ENCODE data around the gene JAG2.

Gene JAG2

DNA sequence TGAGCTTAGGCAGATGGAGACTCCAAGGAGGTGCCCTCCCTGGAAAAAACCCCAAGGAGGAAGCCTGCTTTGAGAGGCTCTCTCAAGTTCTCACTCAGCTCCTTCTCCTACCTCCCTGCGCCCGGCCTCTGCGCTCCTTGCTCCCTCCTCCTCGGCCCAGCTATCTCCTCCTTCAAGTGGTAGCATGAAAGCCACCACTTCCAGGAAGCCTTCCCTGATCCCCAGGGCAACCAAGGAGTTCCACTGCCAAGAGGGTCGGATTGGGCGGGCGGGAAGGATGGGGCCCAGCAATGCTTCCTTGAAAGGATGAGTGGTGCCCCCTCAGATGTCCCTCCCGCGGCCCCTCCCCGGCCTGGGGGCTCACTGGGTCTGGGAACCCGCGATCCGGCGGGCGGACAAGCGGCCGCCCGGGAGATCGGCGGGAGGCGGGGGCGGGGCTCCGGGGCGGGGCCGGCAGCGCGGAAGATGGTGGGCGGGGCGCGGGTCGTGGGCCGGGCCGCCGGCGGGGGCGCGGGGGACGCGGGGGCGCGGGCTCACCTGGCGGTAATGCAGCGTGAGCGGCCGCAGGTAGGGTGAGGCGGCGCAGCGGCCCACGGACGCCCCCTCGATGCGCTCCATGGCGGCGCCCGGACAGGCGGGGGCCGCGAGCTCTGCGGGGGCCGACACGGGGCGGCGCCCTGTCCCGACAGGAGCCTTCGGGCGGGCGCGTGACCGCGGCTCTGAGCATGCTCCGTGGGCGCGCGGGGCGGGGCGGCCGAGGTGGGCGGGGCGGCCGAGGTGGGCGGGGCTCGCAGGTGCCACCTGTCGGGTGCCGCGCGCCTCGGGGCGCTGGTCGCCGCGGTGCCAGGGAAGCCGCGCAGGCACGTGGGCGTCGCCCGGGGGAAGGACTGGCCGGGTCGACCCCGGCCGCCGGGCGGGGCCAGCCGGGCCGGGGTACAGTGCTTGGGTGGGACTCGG is 12.3 kb upstream of the JAG2 start, which contains the start of gene NUDT14:
Gene NUDT14, minus strand, starts transcription at position 721 of the 957 bp plus-strand sequence. Its CDS starts 103 bp downstream, at position 618.
- DNase-seq = peak; percentile 72

DNA sequence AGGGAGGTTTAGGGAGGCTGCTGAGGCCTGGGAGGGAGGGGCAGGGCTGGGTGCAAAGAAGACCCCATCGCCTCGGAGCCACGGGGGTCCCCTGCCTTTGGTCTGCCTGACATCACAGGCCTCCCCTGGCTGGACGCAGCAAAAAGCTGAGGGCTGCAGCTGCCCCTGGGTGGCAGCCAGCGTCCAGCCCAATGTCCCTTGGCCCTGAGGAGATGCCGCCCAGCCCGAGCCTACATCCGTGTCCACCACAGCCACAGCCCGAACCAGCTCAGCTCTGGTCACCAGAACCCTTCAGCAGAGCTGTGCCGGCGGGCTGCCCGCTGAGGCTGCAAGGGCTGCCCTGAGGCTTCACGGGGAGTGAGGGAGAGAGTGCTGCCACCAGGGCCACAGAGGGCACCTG is 10.6 kb upstream of the JAG2 start:
- no peak for DNase-seq

- DNase-seq = no peak
These were observed 10.2 kb upstream of the JAG2 start for GRCh38 chr14:105178868-105179140.

GRCh38 chr14:105178069-105178867 is 9.7 kb upstream of the JAG2 start:
- DNase-seq = no peak

DNA sequence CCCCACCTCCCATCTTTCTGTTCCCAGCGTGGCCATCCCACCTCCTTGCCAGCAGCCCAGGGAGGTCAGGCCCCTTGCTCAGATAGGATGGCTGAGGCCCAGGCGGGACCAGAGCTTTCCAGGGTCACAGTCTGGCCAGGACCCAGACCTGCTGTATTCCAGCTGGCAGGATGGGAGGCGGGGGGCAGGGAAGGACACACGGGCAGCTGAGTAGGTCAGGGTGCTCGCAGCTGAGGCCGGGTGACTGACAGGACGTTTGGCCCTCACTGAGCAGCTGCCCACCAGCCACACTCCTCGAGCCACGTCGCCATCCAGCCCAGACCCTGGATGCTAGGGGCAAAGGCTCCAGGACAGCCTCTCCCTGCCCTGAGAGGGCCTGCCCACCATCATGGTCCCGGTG is 8.5 kb upstream of the JAG2 start:
- no peak for DNase-seq

- DNase-seq = no peak
These were observed 7.9 kb upstream of the JAG2 start for GRCh38 chr14:105176513-105176912.

DNA sequence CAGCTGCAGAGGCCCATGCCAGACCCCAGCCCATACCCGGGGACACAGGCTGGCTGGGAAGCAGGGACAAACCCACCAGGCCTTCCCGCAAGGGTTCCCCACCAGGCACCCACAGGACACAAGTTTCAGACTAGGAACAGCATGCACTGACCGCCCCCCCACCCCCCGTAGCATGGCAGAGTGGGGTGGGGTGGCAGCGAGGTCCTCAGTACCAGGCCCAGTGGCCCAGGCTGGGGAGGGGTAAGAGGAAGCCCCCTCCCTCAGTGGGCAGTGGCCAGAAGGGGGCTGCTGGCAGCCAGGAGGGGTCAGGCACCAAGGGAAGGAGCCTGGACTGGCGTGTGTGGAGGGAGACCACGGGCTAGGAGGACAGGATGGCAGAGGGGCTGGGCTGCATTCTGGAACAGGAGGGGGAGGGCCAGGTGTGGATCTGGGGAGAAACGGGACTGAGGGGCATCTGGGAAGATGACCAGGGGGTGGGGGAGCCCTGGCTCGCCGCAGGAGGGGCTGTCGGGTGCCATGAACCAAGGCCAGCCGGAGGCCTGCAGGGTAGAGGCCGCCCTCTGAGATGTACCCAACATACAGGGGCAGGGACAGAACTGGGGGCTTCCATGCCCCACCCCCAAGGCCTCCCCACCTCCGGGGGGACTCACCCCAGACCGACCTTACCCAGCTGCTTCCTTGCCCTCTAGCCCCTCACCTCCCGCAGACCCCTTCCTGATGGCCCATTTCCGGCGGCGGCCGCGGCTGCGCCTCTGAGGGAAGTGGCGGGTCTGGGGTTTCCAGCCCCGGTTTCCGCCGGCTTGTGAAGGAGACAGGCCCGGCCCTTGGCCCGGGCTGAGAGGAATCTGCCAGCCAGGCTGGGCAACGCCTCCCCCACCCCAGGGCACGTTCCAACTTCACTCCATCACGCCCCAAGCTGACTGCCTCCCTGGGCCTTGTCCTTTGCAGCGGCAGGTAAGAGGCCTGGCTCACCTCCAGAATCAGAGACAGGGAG is 5.6 kb upstream of the JAG2 start:
- DNase-seq = no peak

- no peak for DNase-seq
These were observed 4.6 kb upstream of the JAG2 start for GRCh38 chr14:105173145-105173544.

DNA sequence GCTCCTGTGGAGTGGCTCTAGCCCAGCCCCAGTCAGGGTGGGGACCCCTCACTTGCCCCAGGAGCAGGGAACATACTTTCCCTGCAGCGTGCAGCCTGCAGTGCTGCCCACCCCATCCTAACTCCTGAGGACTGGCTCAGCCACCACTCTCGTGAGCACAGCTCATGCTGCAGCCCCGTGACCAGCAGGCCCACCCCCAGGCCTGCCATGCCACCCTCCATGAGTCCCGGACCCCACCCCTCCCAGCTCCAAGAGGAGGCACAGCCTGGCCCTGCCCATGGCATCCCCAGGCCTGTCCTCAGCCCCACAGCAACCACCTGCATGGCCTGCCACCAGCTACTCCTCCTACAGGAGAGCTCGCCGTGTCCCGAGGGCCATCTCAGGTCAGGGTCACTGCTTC is 3.9 kb upstream of the JAG2 start:
- DNase-seq = no peak

DNA sequence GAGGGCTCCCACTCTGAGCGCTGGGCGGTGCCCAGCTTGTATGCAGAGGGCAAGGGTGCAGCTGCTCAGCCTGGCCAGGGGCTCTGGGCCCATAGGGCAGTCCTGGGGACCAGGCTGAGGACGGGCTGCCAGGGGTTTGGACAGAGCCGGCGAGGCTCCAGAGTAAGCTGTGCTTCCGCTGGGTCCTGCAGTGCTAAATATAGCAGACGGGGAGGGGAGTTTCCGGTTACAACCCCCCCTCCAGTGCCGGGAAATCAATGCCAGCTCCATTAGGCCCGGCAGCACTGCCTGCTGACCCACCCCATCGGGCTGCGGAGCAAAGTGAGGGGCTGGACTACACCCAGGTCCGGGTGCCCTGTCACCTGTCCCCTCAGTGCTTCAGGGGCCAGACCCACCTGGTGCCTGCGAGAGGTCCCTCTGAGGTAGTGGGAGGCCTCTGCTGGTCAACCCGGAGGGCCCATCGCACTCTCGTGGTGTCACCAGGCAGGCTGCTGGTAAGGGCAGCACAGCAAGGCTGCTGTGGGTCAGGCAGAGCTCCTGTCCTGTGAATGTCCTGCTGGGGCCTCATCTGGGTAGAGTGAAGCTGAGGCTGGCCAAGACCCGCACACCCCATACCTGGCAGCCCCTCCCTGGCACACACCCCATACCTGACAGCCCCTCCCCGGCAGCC is 2.6 kb upstream of the JAG2 start:
- peak; percentile 43 for DNase-seq

GRCh38 chr14:105169776-105170655 is 1.4 kb upstream of the JAG2 start:
- no peak for DNase-seq

DNA sequence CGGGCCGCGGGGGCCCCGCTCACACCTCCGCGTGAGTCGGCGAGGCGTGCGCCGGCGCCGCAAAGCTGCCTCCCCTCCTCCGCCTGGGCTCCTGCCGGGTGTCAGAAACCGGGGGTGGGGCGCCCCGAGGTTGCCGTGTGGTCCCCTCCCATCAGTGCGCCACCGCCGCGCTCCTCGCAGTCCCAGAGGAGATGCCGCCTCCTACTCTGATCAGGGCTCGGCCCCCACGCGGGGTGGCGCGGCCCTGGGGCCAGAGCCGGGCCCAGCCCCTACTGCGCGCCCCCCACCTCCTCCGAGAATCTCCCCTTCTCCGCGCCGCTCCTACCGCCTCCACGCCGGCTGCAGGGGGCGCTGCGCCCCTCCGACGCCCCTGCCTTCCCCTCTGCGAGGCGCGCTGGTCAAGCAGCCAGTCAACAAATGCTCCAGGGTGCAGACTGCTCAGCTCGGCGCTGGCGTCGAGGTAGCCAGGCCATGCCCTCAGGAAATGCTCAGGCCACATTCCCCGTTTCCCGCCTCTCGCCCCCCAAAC is 467 bp upstream of the JAG2 start:
- no peak for DNase-seq

DNA sequence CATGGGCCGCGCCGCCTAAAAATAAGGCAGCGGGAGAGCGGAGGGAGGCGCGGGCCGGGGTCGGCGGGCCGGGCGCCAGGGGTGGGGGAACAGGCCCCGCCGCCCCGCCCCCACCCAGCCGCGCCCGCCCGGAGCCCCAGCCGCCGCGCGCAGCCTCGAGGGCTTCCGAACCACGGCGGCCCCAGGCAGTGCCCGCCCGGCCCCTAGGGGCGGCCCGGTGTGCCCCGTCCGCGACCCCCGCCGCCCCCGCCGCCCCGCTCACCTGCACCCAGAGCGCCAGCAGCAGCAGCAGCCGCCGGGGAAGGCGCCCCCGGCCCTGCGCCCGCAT is 519 bp downstream of the JAG2 start:
- DNase-seq = no peak

DNA sequence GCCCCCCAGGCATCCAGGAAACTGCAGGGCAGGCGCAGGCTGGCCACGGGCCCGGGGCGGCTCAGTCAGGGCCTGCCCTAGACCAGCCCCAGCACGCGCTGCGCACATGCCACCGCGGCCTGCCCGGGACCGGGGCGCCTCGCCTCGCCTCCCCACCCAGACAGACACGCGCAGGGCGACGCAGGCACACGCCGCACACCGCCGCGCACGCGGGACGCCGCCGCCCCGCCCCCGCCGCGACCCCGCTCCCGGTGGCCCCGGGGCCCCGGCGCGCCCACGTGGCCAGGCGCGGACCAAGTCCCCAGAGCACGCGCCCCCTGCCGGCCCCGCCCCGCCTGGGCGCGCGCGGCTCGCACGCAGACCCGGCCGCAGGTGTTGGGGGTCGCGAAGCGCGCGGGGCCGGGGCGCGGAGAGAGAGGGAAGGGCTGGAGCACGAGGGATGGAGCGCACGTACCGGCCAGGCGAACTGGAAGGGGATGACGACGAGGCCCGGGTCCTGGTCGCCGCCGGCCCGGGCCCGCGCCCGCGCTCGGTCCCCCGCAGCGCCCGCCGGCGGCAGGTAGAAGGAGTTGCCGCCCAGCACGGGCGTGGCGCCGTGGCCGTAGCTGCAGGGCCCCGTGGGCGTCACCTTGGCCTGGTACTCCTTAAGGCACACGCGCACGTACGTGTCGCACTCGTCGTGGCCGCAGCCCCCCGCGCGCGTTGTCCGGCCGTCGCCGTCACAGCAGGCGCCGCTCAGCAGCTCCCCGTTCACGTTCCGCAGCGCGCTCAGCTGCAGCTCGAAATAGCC is 1.1 kb downstream of the JAG2 start:
- DNase-seq = peak; percentile 20

- DNase-seq = no peak
These were observed 1.8 kb downstream of the JAG2 start for GRCh38 chr14:105166571-105167302.

DNA sequence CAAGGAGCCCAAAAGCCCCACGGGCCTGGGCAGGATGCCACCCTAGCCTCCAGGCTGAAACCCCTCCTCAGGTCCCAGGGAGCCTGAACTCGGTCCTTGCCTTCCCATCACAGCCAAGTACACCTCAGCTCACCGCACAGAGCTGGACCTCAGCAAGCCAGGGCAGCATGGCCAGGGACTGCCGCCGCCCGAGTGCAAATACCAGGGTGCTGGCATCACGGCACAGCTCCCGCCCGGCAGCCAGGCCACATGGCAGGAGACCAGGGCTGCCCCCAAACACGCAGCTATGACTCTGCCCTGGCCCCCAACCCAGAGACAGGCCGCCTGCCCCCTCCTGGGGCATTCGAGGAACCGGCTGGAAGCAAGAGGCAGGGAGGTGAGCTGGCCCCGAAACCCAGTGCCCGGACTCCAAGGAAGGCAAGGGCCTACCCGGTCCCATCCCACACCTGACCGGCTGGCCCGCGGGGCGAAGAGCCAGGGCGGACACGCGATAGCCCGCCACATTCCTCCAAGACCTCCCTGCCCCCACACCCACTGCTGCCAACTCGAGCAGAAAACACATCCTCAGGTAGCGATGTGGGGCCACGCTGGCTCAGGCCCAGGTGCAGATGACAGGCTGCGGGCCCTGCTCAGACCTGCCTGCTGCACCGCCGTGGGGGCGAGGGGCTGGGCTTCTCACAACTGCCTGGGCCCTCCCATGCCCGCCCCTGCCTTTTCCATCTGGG is 2.7 kb downstream of the JAG2 start:
- DNase-seq = no peak

- peak; percentile 44 for DNase-seq
These were observed 3.4 kb downstream of the JAG2 start for GRCh38 chr14:105165134-105165704.

GRCh38 chr14:105163040-105163742 is 5.4 kb downstream of the JAG2 start:
- no peak for DNase-seq
